Activated T-helper 2 cell treated with anti-CD3 and anti-CD28 coated beads, Interferon-gamma antibody, Interleukin-2, Interleukin-4, amounts not matched to agents 10 μg/mL and 5 μg/mL and 100 μg/mL, durations not matched to agents 14 hours and 24 hours and 36 hours (primary cell): ENCODE data around the gene TYW1. TPM values are rescaled to one million over a fixed set of nuclear protein-coding genes. Genes with fewer than 3 reads are reported as not detected.
"Not testable (repeated sequence)": the region's sequence is repeated elsewhere in the genome, so short reads cannot be mapped to it uniquely, and the experiment has no call there.

Source experiments
- DNase-seq: peaks from one replicate; pipeline ENCODE4 v3.0.0; 2021; ENCODE audit warnings: low spot score
- H3K27ac Mint-ChIP-seq: one replicate; pipeline ENCODE4 v1.8.0; 2021; ENCODE audit warnings: mixed read lengths
- H3K27me3 Mint-ChIP-seq: one replicate; pipeline ENCODE4 v1.8.0; 2021; ENCODE audit warnings: low read depth, mixed read lengths
- H3K36me3 Mint-ChIP-seq: one replicate; pipeline ENCODE4 v1.8.0; 2021; ENCODE audit warnings: low read depth, mixed read lengths
- H3K4me1 Mint-ChIP-seq: one replicate; pipeline ENCODE4 v1.8.0; 2021; ENCODE audit warnings: low read depth, mixed read lengths
- H3K4me3 Mint-ChIP-seq: one replicate; pipeline ENCODE4 v1.8.0; 2021; ENCODE audit warnings: low read depth, mild to moderate bottlenecking, moderate library complexity, mixed read lengths
- H3K9me3 Mint-ChIP-seq: one replicate; pipeline ENCODE4 v1.8.0; 2021; ENCODE audit warnings: mixed read lengths
- intact Hi-C: fragments of 100-400 bp; cut with micrococcal nuclease; formaldehyde crosslinking; loops from one replicate; pipeline ENCODE4 v1.15.1; 2023
- total RNA-seq: library from RNA; stranded (reverse); gene quantifications from 2 replicates; pipeline ENCODE4 v1.2.3, GENCODE V29; 2022

Gene TYW1, protein sequence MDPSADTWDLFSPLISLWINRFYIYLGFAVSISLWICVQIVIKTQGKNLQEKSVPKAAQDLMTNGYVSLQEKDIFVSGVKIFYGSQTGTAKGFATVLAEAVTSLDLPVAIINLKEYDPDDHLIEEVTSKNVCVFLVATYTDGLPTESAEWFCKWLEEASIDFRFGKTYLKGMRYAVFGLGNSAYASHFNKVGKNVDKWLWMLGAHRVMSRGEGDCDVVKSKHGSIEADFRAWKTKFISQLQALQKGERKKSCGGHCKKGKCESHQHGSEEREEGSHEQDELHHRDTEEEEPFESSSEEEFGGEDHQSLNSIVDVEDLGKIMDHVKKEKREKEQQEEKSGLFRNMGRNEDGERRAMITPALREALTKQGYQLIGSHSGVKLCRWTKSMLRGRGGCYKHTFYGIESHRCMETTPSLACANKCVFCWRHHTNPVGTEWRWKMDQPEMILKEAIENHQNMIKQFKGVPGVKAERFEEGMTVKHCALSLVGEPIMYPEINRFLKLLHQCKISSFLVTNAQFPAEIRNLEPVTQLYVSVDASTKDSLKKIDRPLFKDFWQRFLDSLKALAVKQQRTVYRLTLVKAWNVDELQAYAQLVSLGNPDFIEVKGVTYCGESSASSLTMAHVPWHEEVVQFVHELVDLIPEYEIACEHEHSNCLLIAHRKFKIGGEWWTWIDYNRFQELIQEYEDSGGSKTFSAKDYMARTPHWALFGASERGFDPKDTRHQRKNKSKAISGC
- 17.7 and 20.6 TPM in 2 replicates for total RNA-seq

DNA sequence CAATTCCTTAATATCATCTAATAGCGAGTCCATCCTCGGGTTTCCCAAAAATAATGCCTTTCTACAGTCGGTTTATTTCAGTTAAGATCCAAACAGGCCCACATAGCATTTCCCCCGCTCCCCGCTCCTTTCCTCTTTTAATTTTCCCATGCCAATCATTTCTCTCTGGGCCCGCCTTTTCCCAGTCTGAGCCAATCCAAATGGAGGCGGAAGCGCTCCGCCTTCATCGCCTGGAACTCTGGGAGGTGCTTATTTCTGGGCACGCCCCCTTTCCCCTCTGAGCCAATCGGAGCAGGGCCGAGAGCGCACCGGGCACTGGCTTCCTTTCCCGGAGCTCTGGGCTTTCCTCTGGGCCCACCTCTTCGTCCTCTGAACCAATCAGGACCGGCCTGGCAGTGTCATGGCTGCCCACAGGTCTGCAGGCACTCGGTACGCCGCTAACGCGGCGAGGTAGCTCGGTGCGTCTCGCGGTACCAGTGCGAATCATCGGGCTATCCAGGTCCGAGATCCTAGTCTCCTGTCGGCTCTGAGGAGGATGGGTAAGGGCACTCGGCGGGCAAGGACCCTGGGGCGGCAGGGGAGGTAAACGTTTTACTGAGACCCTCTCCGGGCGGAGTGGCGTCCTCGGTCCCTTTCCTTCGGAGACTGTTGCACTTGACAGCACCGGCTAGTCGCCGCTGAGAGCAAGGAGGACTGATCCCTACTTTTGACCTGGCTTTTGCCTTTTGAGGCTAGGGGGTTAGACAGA lies at the start of gene TYW1:
Gene TYW1, plus strand, starts transcription at position 390 of the 748 bp plus-strand sequence. Its CDS starts 146 bp downstream, at position 536.
- H3K4me1 Mint-ChIP-seq, H3K9me3 Mint-ChIP-seq, H3K27me3 Mint-ChIP-seq: not testable (repeated sequence)
- peaks cover 30% of the 10 kb centered on the region for H3K36me3 Mint-ChIP-seq
- intact Hi-C loops = loop anchor here (2.0 to 10.0 kb wide), 4 partner anchors 76 to 1124 kb away; partner anchors contain the start of genes TMEM248 and VKORC1L1
- H3K4me3 Mint-ChIP-seq = peak within 1 kb of the TSS; percentile 100
- peak within 1 kb of the TSS; percentile 100 for H3K27ac Mint-ChIP-seq
- peak; percentile 98 for DNase-seq

DNA sequence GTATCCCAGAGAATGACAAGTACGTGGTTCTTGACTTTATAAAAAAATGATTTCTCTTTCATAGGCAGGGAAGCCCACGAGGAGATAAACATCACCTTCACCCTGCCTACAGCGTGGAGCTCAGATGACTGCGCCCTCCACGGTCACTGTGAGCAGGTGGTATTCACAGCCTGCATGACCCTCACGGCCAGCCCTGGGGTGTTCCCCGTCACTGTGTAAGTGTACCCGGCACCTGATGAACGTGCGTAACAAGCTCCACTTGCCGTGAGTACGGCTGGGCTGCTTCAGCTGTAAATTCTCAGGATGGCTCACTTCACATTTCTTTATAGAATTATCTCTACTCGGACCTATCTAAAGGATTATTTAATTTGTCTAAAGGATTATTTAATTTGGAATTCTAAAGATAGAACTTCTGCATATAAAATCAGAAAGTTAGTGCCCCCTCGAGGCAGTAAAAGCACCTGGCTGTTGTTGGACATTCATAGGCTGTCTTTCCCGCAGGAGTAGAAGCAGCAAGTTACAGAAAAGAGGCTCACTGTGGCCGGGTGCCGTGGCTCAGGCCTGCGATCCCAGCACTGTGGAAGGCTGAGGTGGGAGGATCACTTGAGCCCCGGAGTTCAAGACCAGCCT lies 48.0 kb upstream of the TYW1 start:
- H3K27me3 Mint-ChIP-seq = no peaks in the 10 kb centered on the region
- peaks cover 58% of the 10 kb centered on the region for H3K36me3 Mint-ChIP-seq
- H3K27ac Mint-ChIP-seq = no peak overlapping the region
- no peak overlapping the region for H3K4me3 Mint-ChIP-seq
- H3K9me3 Mint-ChIP-seq = no peaks in the 10 kb centered on the region
- H3K4me1 Mint-ChIP-seq = no peaks in the 10 kb centered on the region
- no peak for DNase-seq
- intact Hi-C loops = no loop called here

DNA sequence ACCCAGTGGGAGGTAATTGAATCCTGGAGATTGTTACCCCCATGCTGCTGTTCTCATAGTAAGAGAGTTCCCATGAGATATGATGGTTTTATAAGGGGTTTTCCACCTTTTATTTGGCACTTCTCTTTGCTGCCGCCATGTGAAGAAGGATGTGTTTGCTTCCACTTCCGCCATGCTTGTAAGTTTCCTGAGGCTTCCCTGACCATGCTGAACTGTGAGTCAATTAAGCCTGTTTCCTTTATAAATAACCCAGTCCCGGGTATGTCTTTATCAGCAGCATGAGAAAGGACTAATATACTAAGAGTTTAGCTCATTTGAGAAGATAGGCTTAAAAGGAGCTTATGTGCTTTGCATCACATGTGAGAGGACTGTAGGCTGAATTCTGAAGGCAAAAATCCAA lies 46.3 kb upstream of the TYW1 start:
- Mint-ChIP-seq H3K4me1 (no peaks in the 10 kb centered on the region), H3K27ac (no peak overlapping the region), H3K36me3 (peaks cover 51% of the 10 kb centered on the region), H3K4me3 (no peak overlapping the region), H3K9me3 (no peaks in the 10 kb centered on the region), H3K27me3 (no peaks in the 10 kb centered on the region)
- DNase-seq = no peak
- intact Hi-C loops = no loop called here

DNA sequence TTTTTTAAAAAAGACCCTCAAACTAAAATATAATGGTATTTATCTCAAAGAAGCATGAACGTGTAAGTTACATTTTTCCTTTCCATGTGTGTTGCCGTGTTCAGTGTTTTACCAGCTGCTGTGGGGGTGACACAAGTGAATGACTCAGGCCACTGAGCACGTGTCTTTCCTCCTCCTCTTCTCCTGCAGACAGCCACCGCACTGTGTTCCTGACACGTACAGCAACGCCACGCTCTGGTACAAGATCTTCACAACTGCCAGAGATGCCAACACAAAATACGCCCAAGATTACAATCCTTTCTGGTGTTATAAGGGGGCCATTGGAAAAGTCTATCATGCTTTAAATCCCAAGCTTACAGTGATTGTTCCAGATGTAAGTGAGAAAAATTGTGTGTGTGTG lies 45.9 kb upstream of the TYW1 start:
- no peaks in the 10 kb centered on the region for H3K4me1 Mint-ChIP-seq
- no peak overlapping the region for H3K4me3 Mint-ChIP-seq
- H3K27ac Mint-ChIP-seq = no peak overlapping the region
- H3K27me3 Mint-ChIP-seq = no peaks in the 10 kb centered on the region
- intact Hi-C loops = no loop called here
- peaks cover 52% of the 10 kb centered on the region for H3K36me3 Mint-ChIP-seq
- no peaks in the 10 kb centered on the region for H3K9me3 Mint-ChIP-seq
- no peak for DNase-seq

DNA sequence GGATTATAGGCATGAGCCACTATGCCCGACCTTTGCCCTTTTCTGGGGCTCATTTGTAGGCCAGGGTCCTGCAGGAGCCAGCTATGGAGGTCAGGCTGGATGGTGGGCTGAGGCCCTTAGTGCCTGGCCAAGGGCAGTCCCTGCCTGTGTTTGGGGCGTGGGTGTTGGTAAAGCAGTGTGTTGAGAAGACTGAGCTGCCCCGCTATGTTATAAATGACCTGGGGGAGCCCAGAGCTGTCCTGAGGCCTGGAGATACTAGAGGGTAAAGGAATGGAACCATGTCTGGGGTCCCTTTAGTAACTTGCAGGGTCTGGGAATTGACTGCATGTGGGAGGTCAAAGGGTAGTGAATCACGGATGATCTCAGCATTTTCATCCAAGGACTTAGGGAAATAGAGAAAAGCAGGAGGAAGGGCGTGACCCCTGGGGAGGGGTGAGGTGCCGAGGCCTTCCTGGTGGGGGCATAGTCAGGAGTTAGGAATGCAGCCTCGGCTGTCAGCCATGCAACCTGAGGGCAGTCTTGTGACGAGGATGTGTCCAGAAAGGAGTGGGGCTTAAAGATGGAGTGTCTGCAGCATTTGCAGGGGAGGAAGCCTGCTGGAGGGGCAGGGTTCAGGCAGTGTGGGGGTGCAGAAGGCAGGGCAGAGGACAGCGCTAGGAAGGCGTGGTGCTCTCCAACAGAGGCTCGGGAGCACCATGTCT lies 44.1 kb upstream of the TYW1 start:
- H3K4me1 Mint-ChIP-seq = no peaks in the 10 kb centered on the region
- no peak overlapping the region for H3K27ac Mint-ChIP-seq
- no peak overlapping the region for H3K4me3 Mint-ChIP-seq
- H3K9me3 Mint-ChIP-seq = no peaks in the 10 kb centered on the region
- intact Hi-C loops = no loop called here
- H3K36me3 Mint-ChIP-seq = peaks cover 67% of the 10 kb centered on the region
- DNase-seq = no peak
- no peaks in the 10 kb centered on the region for H3K27me3 Mint-ChIP-seq

DNA sequence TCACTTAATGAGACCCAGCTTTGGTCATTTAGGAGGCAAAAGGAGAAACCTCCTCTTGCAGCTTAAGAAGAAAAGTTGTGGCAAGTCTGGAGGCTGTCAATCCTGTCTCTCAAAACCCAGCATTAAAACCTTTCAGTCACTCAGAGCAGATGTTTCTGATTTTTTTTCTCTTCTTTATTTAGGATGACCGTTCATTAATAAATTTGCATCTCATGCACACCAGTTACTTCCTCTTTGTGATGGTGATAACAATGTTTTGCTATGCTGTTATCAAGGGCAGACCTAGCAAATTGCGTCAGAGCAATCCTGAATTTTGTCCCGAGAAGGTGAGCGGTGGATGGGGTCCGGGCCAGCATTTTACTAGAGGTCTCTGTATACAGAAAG lies 43.6 kb upstream of the TYW1 start:
- peaks cover 67% of the 10 kb centered on the region for H3K36me3 Mint-ChIP-seq
- no peak for DNase-seq
- H3K4me3 Mint-ChIP-seq = no peak overlapping the region
- no peak overlapping the region for H3K27ac Mint-ChIP-seq
- no peaks in the 10 kb centered on the region for H3K9me3 Mint-ChIP-seq
- H3K4me1 Mint-ChIP-seq = no peaks in the 10 kb centered on the region
- H3K27me3 Mint-ChIP-seq = no peaks in the 10 kb centered on the region
- intact Hi-C loops = no loop called here

DNA sequence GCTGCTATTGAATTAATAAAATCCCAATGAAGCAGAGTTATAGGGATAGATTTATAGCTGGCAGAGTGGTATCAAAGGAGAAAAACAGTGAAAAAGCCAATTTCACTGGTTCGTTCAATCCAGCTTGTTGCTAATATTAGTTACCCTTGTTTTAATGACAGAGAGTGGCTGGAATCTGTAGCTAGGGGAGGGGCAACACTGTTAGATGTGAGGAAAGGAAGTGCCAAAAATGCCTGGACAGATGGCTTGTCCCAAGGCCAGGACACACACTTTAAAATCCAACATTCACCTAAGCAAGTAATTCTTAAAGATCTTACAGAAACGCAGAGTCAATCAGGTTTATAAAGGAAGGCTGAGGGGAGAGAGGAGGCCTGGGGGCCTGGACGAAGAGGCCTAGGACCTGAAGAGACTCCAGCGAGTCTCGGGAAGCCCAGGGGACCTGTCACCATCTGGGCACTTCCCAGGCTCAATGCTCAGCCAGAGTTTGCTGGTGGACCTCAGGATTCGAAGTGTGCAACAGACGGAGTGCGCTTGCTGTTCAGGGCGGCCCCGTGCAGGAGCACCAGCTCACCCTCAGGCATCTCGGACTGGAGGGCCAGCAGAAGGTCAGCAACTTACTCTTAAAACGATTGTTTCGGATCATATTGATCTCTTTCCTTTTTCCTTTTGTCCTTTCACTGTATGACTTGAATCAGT lies 38.9 kb upstream of the TYW1 start:
- intact Hi-C loops = no loop called here
- Mint-ChIP-seq H3K4me3 (no peak overlapping the region), H3K27ac (no peak overlapping the region), H3K4me1 (no peaks in the 10 kb centered on the region), H3K36me3 (peaks cover 58% of the 10 kb centered on the region), H3K27me3 (no peaks in the 10 kb centered on the region), H3K9me3 (no peaks in the 10 kb centered on the region)
- no peak for DNase-seq

DNA sequence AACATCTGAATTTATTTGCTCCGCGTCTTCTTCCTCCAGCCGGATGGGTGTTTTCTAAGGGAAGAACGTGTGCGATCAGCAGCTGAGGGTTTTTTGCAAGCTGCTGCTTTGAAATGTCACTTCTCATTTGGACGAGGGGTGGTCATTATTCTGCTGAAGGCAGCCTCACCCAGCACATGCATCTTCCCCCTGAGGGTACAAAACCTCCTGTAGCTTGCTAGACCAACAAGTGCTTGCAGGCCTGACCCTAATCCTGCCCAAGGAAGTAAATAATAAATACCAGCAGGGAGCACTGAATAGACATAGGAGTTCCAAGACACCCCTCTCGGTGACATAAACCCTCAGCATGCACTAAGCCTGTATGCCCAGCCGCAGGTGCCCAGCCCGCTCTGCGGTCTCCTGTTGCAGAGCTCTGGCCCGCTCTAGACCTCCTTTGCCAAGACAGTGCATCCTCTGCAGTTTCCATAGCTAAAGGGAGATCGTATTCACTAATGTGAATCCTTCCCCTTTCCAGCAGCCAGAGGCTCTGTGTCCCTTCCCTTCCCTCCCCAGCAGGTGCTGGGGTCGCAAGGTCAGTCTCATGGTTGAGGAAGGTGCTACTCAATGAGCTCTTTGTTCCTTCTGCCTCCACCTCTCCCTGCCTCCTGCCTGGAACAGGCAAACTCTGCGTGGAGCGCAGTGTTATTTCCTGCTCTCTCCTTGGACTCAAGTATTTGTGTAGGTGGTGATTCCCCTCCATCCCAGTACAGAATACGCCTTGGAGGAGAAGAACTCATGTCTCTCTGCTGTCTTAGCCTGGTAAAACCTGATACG lies 37.9 kb upstream of the TYW1 start:
- H3K36me3 Mint-ChIP-seq = peaks cover 50% of the 10 kb centered on the region
- H3K27me3 Mint-ChIP-seq = no peaks in the 10 kb centered on the region
- H3K4me1 Mint-ChIP-seq = no peaks in the 10 kb centered on the region
- no peak for DNase-seq
- H3K9me3 Mint-ChIP-seq = no peaks in the 10 kb centered on the region
- H3K27ac Mint-ChIP-seq = no peak overlapping the region
- intact Hi-C loops = no loop called here
- no peak overlapping the region for H3K4me3 Mint-ChIP-seq

DNA sequence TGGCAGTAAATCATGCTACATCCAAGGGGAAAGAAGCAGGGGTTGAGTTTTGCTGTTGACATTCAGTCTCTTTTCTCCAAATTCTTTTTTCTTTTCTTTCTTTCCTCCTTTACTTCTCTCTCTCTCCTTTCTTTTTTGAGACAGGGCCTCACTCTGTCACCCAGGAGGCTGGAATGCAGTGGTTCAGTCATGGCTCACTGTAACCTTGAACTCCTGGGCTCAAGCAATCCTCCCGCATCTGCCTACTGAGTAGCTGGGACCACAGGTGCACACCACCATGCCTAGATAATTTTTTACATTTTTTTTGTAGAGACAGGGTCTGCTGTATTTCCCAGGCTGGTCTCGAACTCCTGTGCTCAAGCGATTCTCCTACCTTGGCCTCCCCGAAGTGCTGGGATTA lies 36.4 kb upstream of the TYW1 start:
- H3K4me1 Mint-ChIP-seq = no peaks in the 10 kb centered on the region
- peaks cover 45% of the 10 kb centered on the region for H3K36me3 Mint-ChIP-seq
- no peak overlapping the region for H3K27ac Mint-ChIP-seq
- no peaks in the 10 kb centered on the region for H3K27me3 Mint-ChIP-seq
- no peak overlapping the region for H3K4me3 Mint-ChIP-seq
- intact Hi-C loops = no loop called here
- DNase-seq = no peak
- H3K9me3 Mint-ChIP-seq = no peaks in the 10 kb centered on the region

DNA sequence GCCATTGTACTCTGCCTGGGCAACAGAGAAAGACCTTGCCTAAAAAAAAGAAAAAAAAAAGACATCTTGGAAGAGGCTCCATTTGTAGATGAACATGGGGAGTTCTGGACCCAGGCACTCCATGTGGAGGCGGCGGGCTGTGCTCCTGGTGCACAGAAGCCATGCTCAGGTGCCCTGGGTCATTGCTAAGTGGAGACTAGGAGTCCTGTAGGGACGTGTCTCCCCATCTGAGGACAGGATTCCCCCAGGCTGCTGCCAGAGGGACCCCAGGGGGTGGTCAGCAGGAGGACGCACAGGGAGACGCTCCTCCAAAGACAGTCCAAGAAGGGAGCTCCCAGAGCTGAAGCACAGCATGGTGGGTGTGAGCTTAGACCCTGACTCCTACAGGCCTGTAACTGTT lies 35.5 kb upstream of the TYW1 start:
- no peaks in the 10 kb centered on the region for H3K9me3 Mint-ChIP-seq
- peaks cover 37% of the 10 kb centered on the region for H3K36me3 Mint-ChIP-seq
- H3K4me1 Mint-ChIP-seq = no peaks in the 10 kb centered on the region
- no peak for DNase-seq
- no peak overlapping the region for H3K4me3 Mint-ChIP-seq
- H3K27me3 Mint-ChIP-seq = no peaks in the 10 kb centered on the region
- no peak overlapping the region for H3K27ac Mint-ChIP-seq
- intact Hi-C loops = no loop called here

DNA sequence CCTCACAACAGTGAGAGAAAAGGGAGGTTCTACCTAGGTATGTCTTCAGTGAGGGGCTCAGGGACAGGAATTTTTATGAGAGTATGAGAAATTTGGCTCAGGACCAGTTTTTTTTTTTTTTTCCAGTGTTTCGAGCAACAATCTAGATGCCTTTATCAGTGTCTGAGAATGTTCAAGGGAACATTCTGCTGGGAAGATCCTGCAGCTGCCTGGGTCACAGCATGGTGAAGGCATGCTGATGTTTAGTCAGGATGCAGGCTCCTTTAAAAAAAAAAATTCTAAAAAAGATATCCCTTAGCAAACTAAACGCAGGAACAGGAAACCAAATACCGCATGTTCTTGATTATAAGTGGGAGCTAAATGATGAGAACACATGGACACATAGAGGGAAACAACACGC lies 32.2 kb upstream of the TYW1 start:
- Mint-ChIP-seq H3K4me1 (no peaks in the 10 kb centered on the region), H3K27ac (no peak overlapping the region), H3K9me3 (no peaks in the 10 kb centered on the region), H3K27me3 (no peaks in the 10 kb centered on the region), H3K36me3 (peaks cover 10% of the 10 kb centered on the region), H3K4me3 (no peak overlapping the region)
- intact Hi-C loops = no loop called here
- no peak for DNase-seq
